ENCODE results near the gene KRTAP9-1. TPM values are rescaled to one million over a fixed set of nuclear protein-coding genes. Genes with fewer than 3 reads are reported as not detected.
"Not testable (repeated sequence)": the region's sequence is repeated elsewhere in the genome, so short reads cannot be mapped to it uniquely, and the experiment has no call there.

The KRTAP9-1 gene, protein sequence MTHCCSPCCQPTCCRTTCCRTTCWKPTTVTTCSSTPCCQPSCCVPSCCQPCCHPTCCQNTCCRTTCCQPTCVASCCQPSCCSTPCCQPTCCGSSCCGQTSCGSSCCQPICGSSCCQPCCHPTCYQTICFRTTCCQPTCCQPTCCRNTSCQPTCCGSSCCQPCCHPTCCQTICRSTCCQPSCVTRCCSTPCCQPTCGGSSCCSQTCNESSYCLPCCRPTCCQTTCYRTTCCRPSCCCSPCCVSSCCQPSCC
- not detected in 2 replicates for total RNA-seq

GRCh38 chr17:41189837-41190318, at the start of gene KRTAP9-1:
KRTAP9-1 (plus strand) TSS chr17:41189887; CDS start chr17:41189887, 0 bp downstream.
- not testable (repeated sequence) for DNase-seq (ENCODE audit: low read depth)

DNA sequence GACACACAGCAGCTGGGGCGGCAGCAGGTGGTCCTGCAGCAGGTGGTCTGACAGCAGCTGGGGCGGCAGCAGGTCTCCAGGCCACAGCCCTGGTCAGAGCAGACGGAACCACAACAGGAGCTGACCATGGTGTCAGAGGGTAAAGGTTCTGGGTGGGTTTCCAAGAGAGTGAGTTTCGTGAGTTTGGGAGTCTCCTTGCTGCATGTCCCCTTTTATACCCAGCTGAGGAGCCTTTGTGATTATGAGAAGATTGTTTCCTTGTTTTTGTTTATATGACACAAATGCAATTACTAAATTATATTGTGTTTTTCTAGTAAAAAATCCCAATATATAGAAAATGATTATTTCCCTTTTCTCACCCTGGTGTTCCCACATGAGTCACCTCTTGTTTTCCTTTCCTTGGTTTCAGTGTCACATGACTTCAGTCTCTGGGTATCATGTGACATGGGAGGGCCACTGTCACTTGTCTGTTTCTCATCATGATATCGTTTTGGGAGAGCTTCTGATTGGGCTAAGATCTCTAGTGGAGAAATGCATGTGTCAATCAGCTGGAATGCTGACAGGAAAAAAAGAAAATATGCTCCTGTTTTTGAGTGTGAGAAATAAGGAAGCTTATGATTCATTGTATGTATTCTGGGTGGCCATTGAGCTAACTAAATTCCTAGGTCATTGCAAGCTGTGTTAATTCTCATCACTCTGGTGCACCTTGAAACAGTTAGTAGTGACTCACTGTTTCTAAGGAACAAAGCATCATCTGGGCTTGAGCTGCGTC, 49.1 kb upstream of the KRTAP9-1 start, which contains the start of gene KRTAP4-6:
Gene KRTAP4-6, minus strand, starts transcription at position 185 of the 772 bp plus-strand sequence. Its CDS starts 57 bp downstream, at position 128.
- DNase-seq (ENCODE audit: low read depth) = peak; percentile 92

DNA sequence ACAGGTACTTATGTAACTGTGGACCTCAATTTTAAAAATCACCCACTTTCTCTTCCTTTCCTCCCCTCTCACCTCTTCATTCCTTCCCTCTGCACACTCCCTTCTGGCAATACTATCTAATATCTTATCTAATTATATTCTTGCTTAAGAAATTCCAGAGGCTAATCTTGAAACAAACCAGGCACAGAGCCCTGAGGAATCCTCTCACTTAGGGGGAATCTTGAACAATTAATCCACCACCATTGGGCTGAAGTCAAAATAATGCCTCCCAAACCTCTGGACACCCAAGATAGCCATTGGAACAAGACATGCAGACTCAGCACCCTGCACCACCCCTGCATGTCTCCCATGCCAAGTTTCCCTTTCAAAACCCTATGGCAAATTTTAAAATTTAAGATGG, 48.3 kb upstream of the KRTAP9-1 start:
- DNase-seq (ENCODE audit: low read depth) = no peak

GRCh38 chr17:41144846-41145245, 44.8 kb upstream of the KRTAP9-1 start:
- DNase-seq (ENCODE audit: low read depth) = no peak

DNA sequence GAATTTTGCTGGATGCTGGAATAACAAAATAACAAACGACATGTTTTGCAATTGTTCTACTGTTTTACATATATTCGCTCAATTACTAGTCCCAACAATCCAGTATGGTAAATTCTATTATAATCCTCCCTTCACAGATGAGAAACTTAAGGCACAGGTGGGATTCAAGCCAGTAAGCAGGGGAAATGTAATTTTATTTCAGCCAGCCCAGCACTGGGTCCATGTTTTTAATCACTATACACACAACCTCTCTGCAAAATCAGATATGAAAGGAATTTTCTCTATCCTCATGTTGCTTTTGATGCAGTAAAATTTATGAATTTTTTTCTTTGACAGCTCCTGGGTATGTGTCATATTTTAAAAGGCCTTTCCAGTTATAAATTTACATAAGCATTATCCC, 44.4 kb upstream of the KRTAP9-1 start:
- DNase-seq (ENCODE audit: low read depth) = no peak

- DNase-seq (ENCODE audit: low read depth) = no peak
Observed at GRCh38 chr17:41147531-41148204, 42.0 kb upstream of the KRTAP9-1 start.

- DNase-seq (ENCODE audit: low read depth) = not testable (repeated sequence)
Observed at GRCh38 chr17:41148971-41149651, 40.6 kb upstream of the KRTAP9-1 start.

GRCh38 chr17:41149652-41149985, 40.1 kb upstream of the KRTAP9-1 start, which contains the start of gene KRTAP4-5:
KRTAP4-5 (minus strand) TSS chr17:41149825; CDS start chr17:41149767, 58 bp downstream.
- no peak for DNase-seq (ENCODE audit: low read depth)

DNA sequence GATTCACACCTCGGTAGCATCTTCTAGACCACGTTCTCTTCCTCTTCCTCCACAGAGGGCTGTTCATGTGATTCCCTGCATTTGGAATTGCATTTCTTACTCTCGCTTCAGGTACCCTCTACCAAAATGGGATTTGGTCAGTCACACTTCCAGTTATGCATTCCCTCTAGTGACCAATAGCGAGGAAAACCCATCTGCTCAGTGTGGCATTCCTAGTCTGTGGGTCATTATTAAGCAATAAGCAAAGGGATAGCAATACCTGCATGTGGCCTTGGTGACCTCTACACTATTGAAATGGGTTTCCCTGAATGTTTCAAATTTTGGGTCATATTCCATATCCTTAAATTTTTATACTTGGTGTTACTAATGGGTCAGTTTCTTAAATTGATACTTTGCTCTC, 39.7 kb upstream of the KRTAP9-1 start:
- DNase-seq (ENCODE audit: low read depth) = no peak

DNA sequence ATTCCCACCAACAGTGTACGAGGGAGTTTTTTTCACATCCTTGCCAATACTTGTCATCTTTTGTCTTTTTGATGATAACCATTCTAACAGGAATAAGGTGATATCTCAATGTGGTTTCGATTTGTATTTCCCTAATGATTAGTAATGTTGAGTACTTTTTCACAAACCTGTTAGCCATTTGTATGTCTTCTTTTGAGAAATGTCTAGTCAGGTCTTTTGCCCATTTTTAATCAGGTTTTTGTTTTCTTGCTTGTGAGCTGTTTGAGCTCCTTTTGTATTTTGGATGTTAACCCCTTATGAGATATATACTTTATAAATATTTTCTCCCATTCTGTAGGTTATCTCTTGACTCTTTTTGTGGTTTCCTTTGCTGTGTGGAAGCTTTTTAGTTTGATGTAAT, 38.2 kb upstream of the KRTAP9-1 start:
- DNase-seq (ENCODE audit: low read depth) = no peak

- no peak for DNase-seq (ENCODE audit: low read depth)
Observed at GRCh38 chr17:41153856-41154255, 35.8 kb upstream of the KRTAP9-1 start.

DNA sequence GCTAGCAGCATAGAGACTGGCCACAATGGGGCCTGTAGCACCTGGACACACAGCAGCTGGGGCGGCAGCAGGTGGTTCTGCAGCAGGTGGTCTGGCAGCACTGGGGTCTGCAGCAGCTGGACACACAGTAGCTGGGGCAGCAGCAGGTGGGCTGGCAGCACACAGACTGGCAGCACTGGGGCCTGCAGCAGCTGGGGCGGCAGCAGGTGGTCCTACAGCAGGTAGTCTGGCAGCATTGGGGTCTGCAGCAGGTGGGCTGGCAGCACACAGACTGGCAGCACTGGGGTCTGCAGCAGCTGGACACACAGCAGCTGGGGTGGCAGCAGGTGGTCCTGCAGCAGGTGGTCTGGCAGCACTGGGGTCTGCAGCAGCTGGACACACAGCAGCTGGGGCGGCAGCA, 29.5 kb upstream of the KRTAP9-1 start:
- not testable (repeated sequence) for DNase-seq (ENCODE audit: low read depth)

GRCh38 chr17:41160648-41161047, 29.0 kb upstream of the KRTAP9-1 start, which contains the start of gene KRTAP4-4:
KRTAP4-4 (minus strand) TSS chr17:41160748; CDS start chr17:41160691, 57 bp downstream.
- no peak for DNase-seq (ENCODE audit: low read depth)

- DNase-seq (ENCODE audit: low read depth) = no peak
Observed at GRCh38 chr17:41163828-41164227, 25.9 kb upstream of the KRTAP9-1 start.

DNA sequence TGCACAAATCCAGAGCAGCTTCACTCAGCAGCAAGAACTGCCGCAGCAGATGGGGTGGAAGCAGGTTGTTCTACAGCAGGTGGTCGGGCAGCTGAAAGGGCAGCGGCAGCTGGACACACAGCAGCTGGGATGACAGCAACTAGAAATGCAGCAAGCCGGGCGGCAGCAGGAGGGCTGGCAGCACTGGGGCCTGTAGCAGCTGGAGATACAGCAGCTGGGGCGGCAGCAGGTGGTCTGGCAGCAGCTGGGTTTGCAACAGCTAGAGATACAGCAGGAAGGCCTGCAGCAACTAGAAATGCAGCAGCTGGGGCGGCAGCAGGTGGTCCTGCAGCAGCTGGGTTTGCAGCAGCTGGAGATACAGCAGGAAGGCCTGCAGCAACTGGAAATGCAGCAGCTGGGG, 22.1 kb upstream of the KRTAP9-1 start:
- no peak for DNase-seq (ENCODE audit: low read depth)

DNA sequence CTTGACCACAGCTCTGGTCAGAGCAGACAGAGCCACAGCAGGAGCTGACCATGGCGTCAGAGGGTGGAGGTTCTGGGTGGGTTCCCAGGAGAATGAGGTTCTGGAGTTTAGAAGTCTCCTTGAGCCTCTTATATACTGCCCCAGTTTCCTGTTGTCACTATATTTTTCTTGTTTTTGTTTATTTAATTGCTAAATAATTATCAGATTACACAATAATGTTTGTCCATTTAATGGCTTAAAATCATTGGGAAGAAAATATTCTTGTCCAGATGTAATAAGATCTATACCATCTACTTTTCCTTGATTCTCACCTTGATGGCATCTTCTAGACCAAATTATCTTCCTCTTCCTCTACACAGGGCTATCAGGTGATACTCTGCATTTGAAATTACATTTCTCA, 21.6 kb upstream of the KRTAP9-1 start, which contains the start of gene KRTAP4-3:
Gene KRTAP4-3, minus strand, starts transcription at position 101 of the 400 bp plus-strand sequence. Its CDS starts 49 bp downstream, at position 52.
- DNase-seq (ENCODE audit: low read depth) = no peak

- DNase-seq (ENCODE audit: low read depth) = peak; percentile 4
Observed at GRCh38 chr17:41171886-41172285, 17.8 kb upstream of the KRTAP9-1 start.

DNA sequence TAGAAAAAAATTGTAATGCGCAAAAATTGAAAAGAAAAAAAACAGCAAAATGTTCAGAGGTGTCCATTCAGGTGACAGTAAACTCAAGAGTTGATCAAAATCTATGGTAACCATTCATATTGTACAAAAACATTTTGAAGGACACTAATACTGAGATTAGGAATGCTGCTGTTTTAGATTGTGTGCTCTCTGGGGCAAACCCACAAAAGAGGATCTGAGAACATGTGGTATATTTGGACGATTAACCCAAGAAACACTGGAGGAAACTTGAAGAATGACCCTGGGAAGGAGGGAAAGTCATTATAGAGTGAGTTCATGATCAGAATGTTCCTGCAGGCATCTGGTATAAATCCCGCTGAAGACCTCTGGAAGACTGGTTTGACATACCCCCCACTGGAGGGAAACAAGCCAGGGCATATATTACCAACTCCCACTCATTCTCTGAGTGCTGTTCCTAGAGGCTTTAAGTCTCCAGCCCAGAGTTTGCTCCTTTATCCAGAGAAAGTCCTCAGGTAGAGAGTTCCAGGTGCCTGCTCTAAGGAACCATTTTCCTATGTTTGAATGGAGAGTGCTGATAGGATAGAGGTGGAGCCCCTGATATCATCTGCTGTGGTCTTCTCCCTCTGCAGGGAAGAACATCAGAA, 12.8 kb upstream of the KRTAP9-1 start:
- DNase-seq (ENCODE audit: low read depth) = no peak

- no peak for DNase-seq (ENCODE audit: low read depth)
Observed at GRCh38 chr17:41177727-41178271, 11.9 kb upstream of the KRTAP9-1 start, which contains the start of gene KRTAP4-2. KRTAP4-2 (minus strand) TSS chr17:41178221; CDS start chr17:41178164, 57 bp downstream.

GRCh38 chr17:41178341-41178740, 11.3 kb upstream of the KRTAP9-1 start:
- DNase-seq (ENCODE audit: low read depth) = peak; percentile 70

Measured in renal cortical epithelial cell (primary cell).